HepG2 (cell line): ENCODE data around the gene NLRC5. TPM values are rescaled to one million over a fixed set of nuclear protein-coding genes. Genes with fewer than 3 reads are reported as not detected.
A peak's percentile ranks its signal among the peaks of the same experiment; 100 is the strongest.

Source experiments
- ATAC-seq: fragments of 200-7000 bp; cut with Tn5 transposase; 3 replicates; pipeline ENCODE4 v1.9.1; 2020; ENCODE audit warnings: mild to moderate bottlenecking, moderate library complexity
- BruUV-seq: library from RNA; stranded (reverse); fragments of 400-500 nt; replicated peaks from 2 replicates; lab custom pipeline; 2021; lab: Mats Ljungman, UMichigan
- CTCF ChIA-PET: fragments of 300-600 bp; formaldehyde crosslinking; extraction: SDS; loops from one replicate; lab custom pipeline; 2021; ENCODE audit warnings: low total read pairs, inconsistent platforms, low intra/inter-chr PET ratio; lab: Yijun Ruan, JAX
- POLR2A ChIA-PET: fragments of 350-600 bp; sonication (Branson Sonifier 250); formaldehyde crosslinking; loops from one replicate; lab custom pipeline; 2020; ENCODE audit warnings: antibody characterized with exemption, inconsistent platforms; lab: Yijun Ruan, JAX
- DNase-seq: peaks from one replicate; pipeline ENCODE4 v3.0.0-alpha.2; 2015; ENCODE audit warnings: low spot score
- FAIRE-seq: peaks from 3 replicates; lab custom pipeline; 2011; peaks lifted over from hg19 to GRCh38; lab: Jason Lieb, UNC
- H2AFZ ChIP-seq: one replicate; pipeline ENCODE4 v1.6.1; 2011; ENCODE audit warnings: low read length, inconsistent platforms
- H3K27ac ChIP-seq: fragments of 300-600 bp; 3 replicates; pipeline ENCODE4 v1.8.0; 2011; ENCODE audit warnings: mixed run types, mild to moderate bottlenecking, mixed read lengths, low read length, inconsistent platforms; ENCODE audit not compliant: insufficient read depth; ENCODE audit errors: extremely low read length
- H3K27me3 ChIP-seq, 2 experiments: fragments of 200-600 bp in 1 of 2; 2 replicates in 1 of 2; 3 replicates in 1 of 2; pipeline versions ENCODE4 v1.6.0 to v1.8.0; 2011; ENCODE audit warnings: low read length in 2 of 2, mild to moderate bottlenecking in 2 of 2, moderate library complexity in 2 of 2, inconsistent platforms in 1 of 2; ENCODE audit not compliant: insufficient read depth in 2 of 2, control insufficient read depth in 1 of 2
- H3K36me3 ChIP-seq, 2 experiments: fragments of 200-600 bp in 1 of 2; replicated peaks in 1 of 2; 2 replicates in 1 of 2; 3 replicates in 1 of 2; pipeline versions ENCODE4 v1.5.1 to v1.8.0; 2011; ENCODE audit warnings: low read length in 2 of 2, inconsistent platforms in 1 of 2; ENCODE audit not compliant: insufficient read depth in 2 of 2, control insufficient read depth in 1 of 2
- H3K4me1 ChIP-seq: 2 replicates; pipeline ENCODE4 v1.5.1; 2012; ENCODE audit warnings: low read length, inconsistent platforms; ENCODE audit not compliant: insufficient read depth
- H3K4me2 ChIP-seq: 2 replicates; pipeline ENCODE4 v1.6.0; 2011; ENCODE audit warnings: low read depth, low read length, inconsistent platforms
- H3K4me3 ChIP-seq, 3 experiments: fragments of 200-600 bp in 1 of 3; sonication (generic), shearing (Covaris generic) in 1 of 3; replicated peaks in 1 of 3; 2 replicates each; pipeline ENCODE4 v1.5.1; 2011 to 2016; ENCODE audit warnings: low read length in 3 of 3, inconsistent platforms in 2 of 3, low read depth in 2 of 3, mild to moderate bottlenecking in 2 of 3, control low read depth in 1 of 3, mixed read lengths in 1 of 3; ENCODE audit not compliant: insufficient read depth in 1 of 3
- H3K79me2 ChIP-seq: one replicate; pipeline ENCODE4 v1.6.1; 2011; ENCODE audit warnings: low read length, inconsistent platforms; ENCODE audit not compliant: insufficient read depth
- H3K9ac ChIP-seq: 2 replicates; pipeline ENCODE4 v1.6.0; 2011; ENCODE audit warnings: mild to moderate bottlenecking, low read depth, low read length, inconsistent platforms; ENCODE audit not compliant: insufficient read depth
- H3K9me3 ChIP-seq: 2 replicates; pipeline ENCODE4 v1.5.1; 2012; ENCODE audit warnings: mild to moderate bottlenecking, low read length
- H4K20me1 ChIP-seq: 2 replicates; pipeline ENCODE4 v1.6.0; 2011; ENCODE audit warnings: inconsistent platforms, mild to moderate bottlenecking, low read length, moderate library complexity; ENCODE audit not compliant: insufficient read depth
- CENPX ChIP-seq: sonication (generic); formaldehyde crosslinking; IDR thresholded peaks from 2 replicates; pipeline ENCODE4 v1.9.0; 2021; ENCODE audit warnings: mild to moderate bottlenecking, missing genetic modification reagents, moderate library complexity
- CHD4 ChIP-seq: fragments of 200-600 bp; sonication (generic); IDR thresholded peaks from 2 replicates; pipeline ENCODE4 v1.7.0; 2017; ENCODE audit warnings: mild to moderate bottlenecking, low read length, borderline replicate concordance
- NCOR1 ChIP-seq: fragments of 200-600 bp; sonication (generic); IDR thresholded peaks from 2 replicates; pipeline ENCODE4 v1.7.0; 2017; ENCODE audit warnings: antibody characterized with exemption, low read length, borderline replicate concordance
- NKX3-1 ChIP-seq: sonication (generic); formaldehyde crosslinking; IDR thresholded peaks from 2 replicates; pipeline ENCODE4 v1.5.0; 2020; ENCODE audit warnings: missing genetic modification reagents
- NR2F2 ChIP-seq: IDR thresholded peaks from 2 replicates; pipeline ENCODE4 v1.6.1; 2012; ENCODE audit warnings: low read depth, inconsistent platforms, borderline replicate concordance
- POLR2AphosphoS5 ChIP-seq: IDR thresholded peaks from 2 replicates; pipeline ENCODE4 v1.6.1; 2012; ENCODE audit warnings: low read depth, low read length
- STAG1 ChIP-seq: sonication (generic); formaldehyde crosslinking; IDR thresholded peaks from 2 replicates; pipeline ENCODE4 v1.4.0; 2020; ENCODE audit warnings: missing genetic modification reagents
- YY1 ChIP-seq: IDR thresholded peaks from 2 replicates; pipeline ENCODE4 v1.6.1; 2011; ENCODE audit warnings: low read length, low read depth, moderate library complexity, mild to moderate bottlenecking; ENCODE audit not compliant: insufficient read depth, insufficient replicate concordance
- ZNF24 ChIP-seq: fragments of 450-650 bp; IDR thresholded peaks from 2 replicates; pipeline ENCODE4 v1.6.1; 2017; ENCODE audit warnings: antibody characterized with exemption, mild to moderate bottlenecking
- ZNF253 ChIP-seq: sonication (generic); formaldehyde crosslinking; IDR thresholded peaks from 2 replicates; pipeline ENCODE4 v1.8.0; 2022; ENCODE audit warnings: mild to moderate bottlenecking, missing genetic modification reagents, borderline replicate concordance
- ZNF773 ChIP-seq: sonication (generic); formaldehyde crosslinking; IDR thresholded peaks from 2 replicates; pipeline ENCODE4 v1.4.0; 2020; ENCODE audit warnings: missing genetic modification reagents, borderline replicate concordance
- ZNF780A ChIP-seq: sonication (generic); formaldehyde crosslinking; IDR thresholded peaks from 2 replicates; pipeline ENCODE4 v1.8.0; 2022; ENCODE audit warnings: mild to moderate bottlenecking, missing genetic modification reagents, moderate library complexity
- WGBS: methylation state at CpG from one replicate; pipeline ENCODE4 v1.1.6; 2017; ENCODE audit warnings: low lambda C conversion rate; 5-methylcytosine and 5-hydroxymethylcytosine counted together
- in situ Hi-C: cut with HindIII; loops from 2 replicates; pipeline ENCODE4 v1.10.0; 2017; ENCODE audit warnings: low pct_unique_long_range_greater_than_20kb; ENCODE audit not compliant: extremely low pct_ligation_motif_present
- intact Hi-C: fragments of 100-400 bp; cut with micrococcal nuclease; formaldehyde crosslinking; loops from one replicate; pipeline ENCODE4 v1.10.0; 2022; ENCODE audit not compliant: unreplicated experiment
- polyA plus RNA-seq, 8 experiments: library from polyadenylated mRNA; depleted of rRNA in 3 of 8; stranded (reverse) in 7 of 8; unstranded in 1 of 8; fragments of >200 nt; fragmentation: Illumina TruSeq in 4 of 8; extraction: Trizol in 4 of 8; gene quantifications; 2 replicates each; pipeline versions ENCODE4 v1.2.1 to v1.2.3, GENCODE V29; 2011 to 2016; ENCODE audit warnings: low read depth in 4 of 8, missing spikeins in 1 of 8, mixed read lengths in 1 of 8; ENCODE audit not compliant: insufficient read depth in 1 of 8
- total RNA-seq, 5 experiments: library from RNA; depleted of rRNA; stranded (reverse); fragments of >200 nt; fragmentation: Illumina TruSeq; extraction: Trizol; gene quantifications; 2 replicates each; pipeline ENCODE4 v1.2.3, GENCODE V29; 2016; ENCODE audit warnings: low read depth in 1 of 5
- TF ChIP-seq, protein P1 (sequence below): sonication (generic); formaldehyde crosslinking; IDR thresholded peaks from 2 replicates; pipeline ENCODE4 v1.4.0; 2020; ENCODE audit warnings: mild to moderate bottlenecking, missing genetic modification reagents
- TF ChIP-seq, protein P2 (sequence below): sonication (generic); formaldehyde crosslinking; IDR thresholded peaks from 2 replicates; pipeline ENCODE4 v1.5.1; 2020; ENCODE audit warnings: missing genetic modification reagents, mild to moderate bottlenecking, borderline replicate concordance
- TF ChIP-seq, protein P3 (sequence below): sonication (generic); formaldehyde crosslinking; IDR thresholded peaks from 2 replicates; pipeline ENCODE4 v1.5.0; 2020; ENCODE audit warnings: missing genetic modification reagents
- TF ChIP-seq, protein P4 (sequence below): IDR thresholded peaks from 2 replicates; pipeline ENCODE4 v1.6.1; 2016
- TF ChIP-seq, protein P5 (sequence below): sonication (generic); formaldehyde crosslinking; conservative IDR thresholded peaks from 2 replicates; pipeline ENCODE4 v1.4.0; 2020; ENCODE audit warnings: mild to moderate bottlenecking, missing genetic modification reagents, moderate library complexity

Gene NLRC5
- total and polyA plus RNA-seq, 2 of the 13 experiments (the other 11 are each of a cell fraction or from before 2014, with no cell fraction given) = 6.3 to 12.7 TPM

DNA sequence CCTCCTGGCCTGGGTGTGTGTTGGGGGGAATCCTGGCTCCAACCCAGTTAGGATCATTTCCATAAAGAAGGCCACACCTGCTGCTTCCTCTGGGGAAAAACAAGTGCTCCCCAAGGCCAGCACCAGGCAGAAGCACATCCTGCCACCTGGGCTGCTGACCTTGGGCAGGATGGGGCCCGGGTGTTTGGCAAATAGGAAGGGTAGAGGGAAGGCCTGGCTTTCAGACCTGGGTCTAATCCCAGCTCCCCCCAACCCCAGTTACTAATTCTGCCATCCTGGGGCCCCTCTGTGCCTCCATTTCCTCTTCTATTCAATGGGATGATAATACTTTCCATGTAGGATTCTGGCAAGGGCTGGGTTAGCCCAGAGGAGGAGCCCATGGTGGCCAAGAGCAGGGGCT lies 3.0 kb upstream of the NLRC5 start:
- Histone ChIP-seq H2AFZ (no peak overlapping the region), H3K9ac (no peak overlapping the region), H3K36me3 (no peaks in the 10 kb centered on the region), H3K27ac (no peak overlapping the region), H3K4me3 (no peak overlapping the region), H3K4me2 (peak overlapping the region; percentile 23; the same call in 1 of the 2 replicates), H4K20me1 (no peaks in the 10 kb centered on the region), H3K9me3 (no peaks in the 10 kb centered on the region), H3K27me3 (peaks cover 4 to 49% of the 10 kb centered on the region in 2 experiments), H3K4me1 (peaks cover 83% of the 10 kb centered on the region), H3K79me2 (no peaks in the 10 kb centered on the region)
- DNase-seq = no peak
- FAIRE-seq = no peak
- intact Hi-C loops (loop anchor here (2.0 kb wide), 1 partner anchor 22 kb away; no protein-coding TSS in a partner anchor), in situ Hi-C loops (no loop called here)
- peak; percentile 9; the same call in 1 of the 3 replicates for ATAC-seq
- 0% methylated on average over 1 of the region's 1 CpG for WGBS
- POLR2A ChIA-PET = interaction anchor here (0.6 to 1.4 kb wide), 2 partner anchors 13 to 55 kb away, joined by 3 to 4 read pairs; no protein-coding TSS in a partner anchor
- no TSS peak for BruUV-seq
- CTCF ChIA-PET = no interaction called here
- TF ChIP-seq NR2F2 = no peak
- no peak for TF ChIP-seq POLR2AphosphoS5
- TF ChIP-seq, protein P1, sequence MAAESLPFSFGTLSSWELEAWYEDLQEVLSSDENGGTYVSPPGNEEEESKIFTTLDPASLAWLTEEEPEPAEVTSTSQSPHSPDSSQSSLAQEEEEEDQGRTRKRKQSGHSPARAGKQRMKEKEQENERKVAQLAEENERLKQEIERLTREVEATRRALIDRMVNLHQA (CRISPR knock-in tag) = no peak
- TF ChIP-seq ZNF253 = no peak
- TF ChIP-seq, protein P2, sequence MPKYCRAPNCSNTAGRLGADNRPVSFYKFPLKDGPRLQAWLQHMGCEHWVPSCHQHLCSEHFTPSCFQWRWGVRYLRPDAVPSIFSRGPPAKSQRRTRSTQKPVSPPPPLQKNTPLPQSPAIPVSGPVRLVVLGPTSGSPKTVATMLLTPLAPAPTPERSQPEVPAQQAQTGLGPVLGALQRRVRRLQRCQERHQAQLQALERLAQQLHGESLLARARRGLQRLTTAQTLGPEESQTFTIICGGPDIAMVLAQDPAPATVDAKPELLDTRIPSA (CRISPR knock-in tag) = no peak
- TF ChIP-seq NCOR1 = no peak
- no peak for TF ChIP-seq ZNF773
- TF ChIP-seq ZNF24 = no peak
- TF ChIP-seq, protein P3, sequence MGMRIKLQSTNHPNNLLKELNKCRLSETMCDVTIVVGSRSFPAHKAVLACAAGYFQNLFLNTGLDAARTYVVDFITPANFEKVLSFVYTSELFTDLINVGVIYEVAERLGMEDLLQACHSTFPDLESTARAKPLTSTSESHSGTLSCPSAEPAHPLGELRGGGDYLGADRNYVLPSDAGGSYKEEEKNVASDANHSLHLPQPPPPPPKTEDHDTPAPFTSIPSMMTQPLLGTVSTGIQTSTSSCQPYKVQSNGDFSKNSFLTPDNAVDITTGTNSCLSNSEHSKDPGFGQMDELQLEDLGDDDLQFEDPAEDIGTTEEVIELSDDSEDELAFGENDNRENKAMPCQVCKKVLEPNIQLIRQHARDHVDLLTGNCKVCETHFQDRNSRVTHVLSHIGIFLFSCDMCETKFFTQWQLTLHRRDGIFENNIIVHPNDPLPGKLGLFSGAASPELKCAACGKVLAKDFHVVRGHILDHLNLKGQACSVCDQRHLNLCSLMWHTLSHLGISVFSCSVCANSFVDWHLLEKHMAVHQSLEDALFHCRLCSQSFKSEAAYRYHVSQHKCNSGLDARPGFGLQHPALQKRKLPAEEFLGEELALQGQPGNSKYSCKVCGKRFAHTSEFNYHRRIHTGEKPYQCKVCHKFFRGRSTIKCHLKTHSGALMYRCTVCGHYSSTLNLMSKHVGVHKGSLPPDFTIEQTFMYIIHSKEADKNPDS (CRISPR knock-in tag) = no peak
- no peak for TF ChIP-seq CENPX (CRISPR knock-in tag)
- TF ChIP-seq STAG1 = 0 out of 2 replicates have a peak, but pooled peaks have one; percentile 2
- TF ChIP-seq ZNF780A (CRISPR knock-in tag) = no peak
- TF ChIP-seq, protein P4, sequence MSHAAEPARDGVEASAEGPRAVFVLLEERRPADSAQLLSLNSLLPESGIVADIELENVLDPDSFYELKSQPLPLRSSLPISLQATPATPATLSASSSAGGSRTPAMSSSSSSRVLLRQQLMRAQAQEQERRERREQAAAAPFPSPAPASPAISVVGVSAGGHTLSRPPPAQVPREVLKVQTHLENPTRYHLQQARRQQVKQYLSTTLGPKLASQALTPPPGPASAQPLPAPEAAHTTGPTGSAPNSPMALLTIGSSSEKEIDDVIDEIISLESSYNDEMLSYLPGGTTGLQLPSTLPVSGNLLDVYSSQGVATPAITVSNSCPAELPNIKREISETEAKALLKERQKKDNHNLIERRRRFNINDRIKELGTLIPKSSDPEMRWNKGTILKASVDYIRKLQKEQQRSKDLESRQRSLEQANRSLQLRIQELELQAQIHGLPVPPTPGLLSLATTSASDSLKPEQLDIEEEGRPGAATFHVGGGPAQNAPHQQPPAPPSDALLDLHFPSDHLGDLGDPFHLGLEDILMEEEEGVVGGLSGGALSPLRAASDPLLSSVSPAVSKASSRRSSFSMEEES = peak; percentile 25; the same call in 1 of the 2 replicates
- TF ChIP-seq CHD4 = no peak
- TF ChIP-seq NKX3-1 (CRISPR knock-in tag) = no peak
- no peak for TF ChIP-seq YY1
- TF ChIP-seq, protein P5, sequence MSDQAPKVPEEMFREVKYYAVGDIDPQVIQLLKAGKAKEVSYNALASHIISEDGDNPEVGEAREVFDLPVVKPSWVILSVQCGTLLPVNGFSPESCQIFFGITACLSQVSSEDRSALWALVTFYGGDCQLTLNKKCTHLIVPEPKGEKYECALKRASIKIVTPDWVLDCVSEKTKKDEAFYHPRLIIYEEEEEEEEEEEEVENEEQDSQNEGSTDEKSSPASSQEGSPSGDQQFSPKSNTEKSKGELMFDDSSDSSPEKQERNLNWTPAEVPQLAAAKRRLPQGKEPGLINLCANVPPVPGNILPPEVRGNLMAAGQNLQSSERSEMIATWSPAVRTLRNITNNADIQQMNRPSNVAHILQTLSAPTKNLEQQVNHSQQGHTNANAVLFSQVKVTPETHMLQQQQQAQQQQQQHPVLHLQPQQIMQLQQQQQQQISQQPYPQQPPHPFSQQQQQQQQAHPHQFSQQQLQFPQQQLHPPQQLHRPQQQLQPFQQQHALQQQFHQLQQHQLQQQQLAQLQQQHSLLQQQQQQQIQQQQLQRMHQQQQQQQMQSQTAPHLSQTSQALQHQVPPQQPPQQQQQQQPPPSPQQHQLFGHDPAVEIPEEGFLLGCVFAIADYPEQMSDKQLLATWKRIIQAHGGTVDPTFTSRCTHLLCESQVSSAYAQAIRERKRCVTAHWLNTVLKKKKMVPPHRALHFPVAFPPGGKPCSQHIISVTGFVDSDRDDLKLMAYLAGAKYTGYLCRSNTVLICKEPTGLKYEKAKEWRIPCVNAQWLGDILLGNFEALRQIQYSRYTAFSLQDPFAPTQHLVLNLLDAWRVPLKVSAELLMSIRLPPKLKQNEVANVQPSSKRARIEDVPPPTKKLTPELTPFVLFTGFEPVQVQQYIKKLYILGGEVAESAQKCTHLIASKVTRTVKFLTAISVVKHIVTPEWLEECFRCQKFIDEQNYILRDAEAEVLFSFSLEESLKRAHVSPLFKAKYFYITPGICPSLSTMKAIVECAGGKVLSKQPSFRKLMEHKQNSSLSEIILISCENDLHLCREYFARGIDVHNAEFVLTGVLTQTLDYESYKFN = peak; percentile 76
